Activated CD4-positive, alpha-beta memory T cell treated with anti-CD3 and anti-CD28 coated beads, Interleukin-2, amount 10 ng/mL, durations not matched to agents 7 days and 5 days (primary cell): Measurements from ENCODE around the gene EREG. TPM values are rescaled to one million over a fixed set of nuclear protein-coding genes. Genes with fewer than 3 reads are reported as not detected.
A peak's percentile ranks its signal among the peaks of the same experiment; 100 is the strongest.

Source experiments
- CTCF ChIA-PET: fragments of 350-600 bp; sonication (Branson Sonifier 250); formaldehyde crosslinking; loops from one replicate; lab custom pipeline; 2021; ENCODE audit warnings: antibody characterized with exemption, inconsistent platforms; lab: Charles Lee
- POLR2A ChIA-PET: fragments of 350-600 bp; sonication (Branson Sonifier 250); formaldehyde crosslinking; loops from one replicate; lab custom pipeline; 2021; ENCODE audit warnings: antibody characterized with exemption; lab: Charles Lee
- DNase-seq: peaks from one replicate; pipeline ENCODE4 v3.0.0-alpha.2; 2020
- H3K27ac Mint-ChIP-seq: one replicate; pipeline ENCODE4 v1.8.0; 2021; ENCODE audit warnings: mild to moderate bottlenecking, mixed read lengths
- H3K27me3 Mint-ChIP-seq: one replicate; pipeline ENCODE4 v1.8.0; 2021; ENCODE audit warnings: mixed read lengths
- H3K36me3 Mint-ChIP-seq: one replicate; pipeline ENCODE4 v1.8.0; 2021; ENCODE audit warnings: low read depth, mixed read lengths
- H3K4me1 Mint-ChIP-seq: one replicate; pipeline ENCODE4 v1.8.0; 2021; ENCODE audit warnings: mixed read lengths
- H3K4me3 Mint-ChIP-seq: one replicate; pipeline ENCODE4 v1.8.0; 2021; ENCODE audit warnings: mild to moderate bottlenecking, mixed read lengths
- H3K9me3 Mint-ChIP-seq: one replicate; pipeline ENCODE4 v1.8.0; 2021; ENCODE audit warnings: mixed read lengths
- total RNA-seq, 2 experiments: library from RNA; stranded (reverse); gene quantifications; one replicate each; pipeline ENCODE4 v1.2.3, GENCODE V29; 2021

The EREG gene
- total RNA-seq, 2 experiments from 2014 or later: not detected

DNA sequence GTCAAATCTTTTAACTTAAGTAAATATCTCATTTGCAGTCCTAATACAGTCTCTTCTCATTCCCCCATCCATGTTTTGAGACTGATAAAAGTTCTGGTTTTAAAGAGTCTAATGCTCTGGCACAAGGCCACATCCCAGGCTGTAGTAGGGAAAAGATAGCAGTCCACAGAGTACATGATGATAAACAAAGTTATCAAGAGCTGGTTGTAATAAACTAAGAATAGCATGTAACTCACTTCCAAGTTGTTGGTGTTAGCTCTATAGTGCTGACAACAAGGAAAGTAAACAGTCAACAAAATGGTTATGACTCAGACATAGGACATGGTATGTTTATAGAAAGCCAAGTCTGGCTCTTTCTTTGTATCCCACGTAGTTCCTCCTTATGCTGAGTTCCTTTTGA lies 58.2 kb downstream of the EREG start:
- peaks cover 8% of the 10 kb centered on the region for H3K4me1 Mint-ChIP-seq
- DNase-seq: no peak
- no peak overlapping the region for H3K4me3 Mint-ChIP-seq
- H3K9me3 Mint-ChIP-seq: no peaks in the 10 kb centered on the region
- no peak overlapping the region for H3K27ac Mint-ChIP-seq
- H3K27me3 Mint-ChIP-seq: peaks cover 7% of the 10 kb centered on the region
- ChIA-PET CTCF (no interaction called here), POLR2A (no interaction called here)
- no peaks in the 10 kb centered on the region for H3K36me3 Mint-ChIP-seq

DNA sequence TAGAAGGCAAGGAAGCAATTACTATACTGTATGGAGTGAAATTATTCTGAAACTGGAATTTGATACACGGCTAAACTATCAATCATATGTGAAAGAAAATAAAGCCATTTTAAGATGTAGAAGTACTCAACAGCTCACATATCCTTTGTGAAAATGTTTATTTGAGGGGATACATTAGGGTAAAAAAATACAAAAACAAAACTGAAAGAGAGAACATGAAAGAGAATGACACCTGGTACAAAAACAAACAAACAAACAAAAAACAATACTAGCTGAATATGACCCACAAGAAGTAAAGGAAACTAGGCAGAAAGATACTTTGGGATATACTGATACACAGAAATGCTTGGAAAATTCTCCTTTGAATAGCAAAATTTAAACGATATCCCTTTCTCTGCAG lies 59.2 kb downstream of the EREG start:
- CTCF ChIA-PET: no interaction called here
- no peak for DNase-seq
- peaks cover 8% of the 10 kb centered on the region for H3K4me1 Mint-ChIP-seq
- POLR2A ChIA-PET: no interaction called here
- H3K4me3 Mint-ChIP-seq: no peak overlapping the region
- H3K9me3 Mint-ChIP-seq: no peaks in the 10 kb centered on the region
- H3K27me3 Mint-ChIP-seq: peaks cover 5% of the 10 kb centered on the region
- H3K36me3 Mint-ChIP-seq: no peaks in the 10 kb centered on the region
- no peak overlapping the region for H3K27ac Mint-ChIP-seq

DNA sequence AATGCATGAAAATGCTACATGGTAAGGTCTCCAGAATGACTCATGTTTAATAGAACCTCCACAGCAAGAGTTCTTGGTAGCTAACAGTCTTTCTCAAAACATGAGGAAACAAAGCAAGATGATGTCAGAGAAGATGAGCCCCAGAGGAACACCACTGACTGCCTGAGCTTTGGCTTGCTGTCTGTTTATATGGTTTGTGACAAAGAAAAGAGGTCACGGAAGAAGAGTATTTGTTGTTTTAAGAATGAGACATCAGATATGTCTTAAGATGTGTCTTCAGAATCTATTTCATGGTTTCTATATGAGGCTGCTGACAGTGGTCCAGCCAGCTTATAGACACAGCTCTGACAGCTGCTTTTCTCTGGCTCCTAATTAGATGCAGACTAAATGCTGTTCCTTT lies 61.2 kb downstream of the EREG start:
- DNase-seq: no peak
- CTCF ChIA-PET: interaction anchor here (1.2 kb wide), 1 partner anchor 237 kb away, joined by 3 read pairs; no protein-coding TSS in a partner anchor
- Mint-ChIP-seq H3K9me3 (no peaks in the 10 kb centered on the region), H3K4me3 (no peak overlapping the region), H3K36me3 (no peaks in the 10 kb centered on the region), H3K4me1 (peaks cover 8% of the 10 kb centered on the region), H3K27ac (peak overlapping the region; percentile 7), H3K27me3 (peaks cover 5% of the 10 kb centered on the region)
- POLR2A ChIA-PET: interaction anchor here (1.4 kb wide), 1 partner anchor 19 kb away, joined by 3 read pairs; the partner anchor contains the start of gene AREG

DNA sequence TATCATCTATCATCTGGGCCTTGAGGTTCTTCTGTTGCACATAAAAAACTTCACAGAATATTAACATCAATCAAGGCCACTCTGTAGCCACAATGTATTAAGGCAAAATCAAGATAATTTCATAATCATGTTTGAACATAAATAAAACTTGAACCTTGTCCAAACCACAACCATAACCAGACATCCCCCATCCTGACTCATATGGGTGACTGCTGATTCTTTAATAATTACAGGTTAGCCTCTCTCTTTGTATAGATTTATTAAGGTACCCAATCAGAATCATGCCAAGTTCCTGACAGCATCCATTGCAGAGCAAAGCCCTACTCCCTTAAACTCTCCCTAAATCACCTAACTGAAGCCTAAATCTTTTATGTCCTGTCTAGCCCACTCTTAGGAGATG lies 63.3 kb downstream of the EREG start:
- no peaks in the 10 kb centered on the region for H3K36me3 Mint-ChIP-seq
- no peak for DNase-seq
- ChIA-PET CTCF (interaction anchor here (1.2 kb wide), 1 partner anchor 17 kb away, joined by 5 read pairs; the partner anchor contains the start of gene AREG), POLR2A (interaction anchor here (0.9 kb wide), 1 partner anchor 30 kb away, joined by 3 read pairs; no protein-coding TSS in a partner anchor)
- no peaks in the 10 kb centered on the region for H3K9me3 Mint-ChIP-seq
- no peak overlapping the region for H3K4me3 Mint-ChIP-seq
- peaks cover 8% of the 10 kb centered on the region for H3K4me1 Mint-ChIP-seq
- H3K27me3 Mint-ChIP-seq: peaks cover 2% of the 10 kb centered on the region
- no peak overlapping the region for H3K27ac Mint-ChIP-seq

DNA sequence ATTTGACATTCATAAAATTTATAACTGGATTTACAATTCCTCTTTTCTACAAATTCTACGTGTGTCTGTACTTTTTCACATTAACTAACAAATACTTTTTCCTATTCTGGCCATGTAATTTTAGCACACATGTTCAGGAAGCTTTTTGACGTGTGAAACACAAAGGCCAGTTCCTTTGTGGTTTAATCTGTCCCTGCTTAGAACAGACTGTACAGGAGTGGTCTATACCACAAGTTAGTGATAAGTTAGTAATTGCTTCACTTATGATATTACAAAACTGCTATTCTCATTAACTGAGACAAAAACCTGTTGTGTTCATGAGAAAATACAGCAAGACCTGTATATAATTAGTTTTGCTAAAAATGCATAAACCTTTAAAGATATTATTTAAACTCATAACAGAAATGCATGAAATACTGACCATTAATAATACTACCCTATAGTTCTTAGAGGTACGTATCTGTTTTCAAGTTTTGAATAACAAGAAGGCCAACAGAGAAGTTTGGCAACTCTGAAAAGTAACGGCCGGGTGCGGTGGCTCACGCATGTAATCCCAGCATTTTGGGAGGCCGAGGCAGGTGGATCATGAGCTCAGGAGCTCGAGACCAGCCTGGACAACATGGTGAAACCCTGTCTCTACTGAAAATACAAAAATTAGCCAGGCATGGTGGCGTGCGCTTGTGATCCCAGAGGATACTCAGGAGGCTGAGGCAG lies 66.3 kb downstream of the EREG start:
- H3K36me3 Mint-ChIP-seq: no peaks in the 10 kb centered on the region
- H3K27ac Mint-ChIP-seq: no peak overlapping the region
- H3K27me3 Mint-ChIP-seq: no peaks in the 10 kb centered on the region
- ChIA-PET CTCF (no interaction called here), POLR2A (no interaction called here)
- no peaks in the 10 kb centered on the region for H3K9me3 Mint-ChIP-seq
- peaks cover 3% of the 10 kb centered on the region for H3K4me1 Mint-ChIP-seq
- DNase-seq: no peak
- no peak overlapping the region for H3K4me3 Mint-ChIP-seq

DNA sequence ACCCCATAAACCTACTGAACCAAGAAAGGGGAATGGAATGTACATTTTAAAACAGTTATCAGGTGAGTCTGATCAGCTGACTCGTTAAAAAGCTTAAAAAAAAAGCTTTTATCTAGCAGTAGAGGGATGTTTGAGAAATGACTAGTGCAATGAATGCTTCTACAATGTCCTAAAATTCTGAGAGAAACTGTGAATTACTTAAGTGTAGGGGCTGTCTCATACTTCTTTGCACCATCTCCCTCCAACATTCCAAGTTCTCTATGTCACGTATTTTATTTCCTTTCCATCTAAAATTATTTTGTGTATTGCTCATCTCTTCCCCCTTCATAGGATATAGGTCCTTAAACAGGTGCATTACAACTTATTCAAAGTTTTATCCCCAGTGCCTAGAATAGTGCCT lies 68.1 kb downstream of the EREG start:
- Mint-ChIP-seq H3K4me3 (no peak overlapping the region), H3K27me3 (no peaks in the 10 kb centered on the region), H3K27ac (no peak overlapping the region), H3K36me3 (no peaks in the 10 kb centered on the region), H3K9me3 (no peaks in the 10 kb centered on the region), H3K4me1 (no peaks in the 10 kb centered on the region)
- ChIA-PET POLR2A (no interaction called here), CTCF (no interaction called here)
- DNase-seq: no peak

DNA sequence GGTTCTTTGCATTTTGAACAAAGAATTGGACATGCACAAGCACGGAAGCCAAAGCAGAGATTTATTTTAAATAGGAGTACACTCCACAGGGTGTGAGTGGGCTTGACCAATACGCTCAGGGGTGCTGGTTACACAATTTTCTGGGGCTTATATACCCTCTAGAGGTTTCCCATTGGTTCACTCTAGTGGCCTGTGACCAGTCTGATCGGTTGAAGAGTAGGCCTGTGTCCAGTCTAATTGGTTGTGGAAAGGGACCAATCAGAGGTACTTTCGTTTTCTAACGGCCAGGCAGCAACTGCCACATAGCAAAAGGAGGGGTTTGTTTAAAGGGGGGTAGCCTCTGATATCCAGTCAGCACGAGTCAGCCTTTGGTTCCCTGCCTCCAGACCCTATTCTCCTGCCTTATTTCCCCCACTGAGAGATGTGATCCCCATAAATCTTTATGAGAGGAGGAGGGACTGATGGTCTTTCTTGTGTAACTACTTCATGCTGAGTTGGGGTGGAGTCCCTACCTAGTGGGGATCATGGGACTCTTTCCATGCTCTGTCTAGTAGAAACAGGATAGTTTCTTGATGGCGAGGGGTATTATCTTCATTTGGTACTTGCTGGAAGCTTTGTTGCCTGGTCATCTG lies 68.7 kb downstream of the EREG start:
- Mint-ChIP-seq H3K4me1 (no peaks in the 10 kb centered on the region), H3K27me3 (no peaks in the 10 kb centered on the region), H3K9me3 (no peaks in the 10 kb centered on the region), H3K4me3 (no peak overlapping the region), H3K36me3 (no peaks in the 10 kb centered on the region), H3K27ac (no peak overlapping the region)
- CTCF ChIA-PET: no interaction called here
- POLR2A ChIA-PET: no interaction called here
- no peak for DNase-seq

DNA sequence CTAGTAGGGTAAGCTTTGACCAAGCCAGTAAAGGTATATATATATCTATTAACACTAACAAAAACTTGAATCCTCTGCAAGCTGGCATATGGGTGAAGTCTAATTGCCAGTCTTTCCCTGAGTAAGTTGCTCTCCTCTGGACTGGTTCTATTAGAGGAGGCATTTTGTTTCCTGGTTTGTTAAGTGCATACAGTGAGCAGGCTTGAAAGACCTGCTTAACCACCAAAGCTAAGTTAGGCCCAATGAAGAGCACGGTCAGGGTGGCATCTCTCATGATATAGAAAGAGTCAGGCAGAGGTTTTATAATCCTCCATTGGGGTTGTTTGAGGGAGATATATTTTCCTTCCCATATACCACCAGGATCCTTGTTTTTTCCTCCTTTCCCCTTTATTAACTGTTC lies 70.4 kb downstream of the EREG start:
- CTCF ChIA-PET: no interaction called here

DNA sequence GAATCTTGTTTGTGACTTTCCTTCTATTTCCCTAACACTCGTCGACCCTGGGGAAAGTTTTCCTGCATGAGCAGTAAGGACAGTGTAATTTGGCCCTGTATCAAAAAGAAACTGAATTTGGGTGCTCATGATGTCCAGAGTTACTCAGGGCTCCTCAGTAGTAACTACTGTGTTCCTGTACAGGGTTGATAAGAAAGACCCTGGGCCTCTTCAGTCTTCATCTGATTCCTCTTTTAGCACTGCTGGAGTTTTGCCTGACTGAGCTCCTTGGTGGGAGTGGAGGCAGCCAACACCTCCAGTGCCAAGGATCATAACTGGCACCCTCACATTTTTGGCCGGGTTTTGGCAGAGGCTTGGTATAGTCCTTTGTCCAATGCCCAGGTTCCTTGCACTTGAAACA lies 72.9 kb downstream of the EREG start:
- H3K27ac Mint-ChIP-seq: no peak overlapping the region
- DNase-seq: no peak
- CTCF ChIA-PET: no interaction called here
- POLR2A ChIA-PET: no interaction called here
- H3K9me3 Mint-ChIP-seq: no peaks in the 10 kb centered on the region
- H3K4me3 Mint-ChIP-seq: no peak overlapping the region
- H3K36me3 Mint-ChIP-seq: no peaks in the 10 kb centered on the region
- H3K27me3 Mint-ChIP-seq: no peaks in the 10 kb centered on the region
- no peaks in the 10 kb centered on the region for H3K4me1 Mint-ChIP-seq

More for the DNA sequence above, 70.4 kb downstream of the EREG start:
- no peak overlapping the region for H3K27ac Mint-ChIP-seq
- no peak overlapping the region for H3K4me3 Mint-ChIP-seq
- no peaks in the 10 kb centered on the region for H3K27me3 Mint-ChIP-seq
- no peaks in the 10 kb centered on the region for H3K9me3 Mint-ChIP-seq
- no peak for DNase-seq
- POLR2A ChIA-PET: no interaction called here
- H3K36me3 Mint-ChIP-seq: no peaks in the 10 kb centered on the region
- H3K4me1 Mint-ChIP-seq: no peaks in the 10 kb centered on the region

Other genes with a start within 250 kb of the EREG start
- gene MTHFD2L, start 207.0 kb upstream of the EREG start, total RNA-seq: 1 to 10 TPM; 3.9 to 4.8 TPM
- under 1 TPM; 0.43 to 0.98 TPM for gene EPGN, start 56.7 kb upstream of the EREG start, total RNA-seq
- under 1 TPM; 0.25 to 0.90 TPM for gene AREG, start 80.0 kb downstream of the EREG start, total RNA-seq